H9 (cell line): Measurements from ENCODE around the gene BLACAT1. TPM values are rescaled to one million over a fixed set of nuclear protein-coding genes. Genes with fewer than 3 reads are reported as not detected.

Source experiments
- DNase-seq: peaks from one replicate; pipeline ENCODE4 v3.0.0-alpha.2; 2017
- H2AFZ ChIP-seq: one replicate; pipeline ENCODE4 v1.6.1; 2013; ENCODE audit warnings: mild to moderate bottlenecking, low read length, control low read depth, moderate library complexity
- H2AK5ac ChIP-seq: 2 replicates; pipeline ENCODE4 v1.6.1; 2013; ENCODE audit warnings: low read length, control low read depth, mixed read lengths; ENCODE audit not compliant: insufficient read length
- H2BK120ac ChIP-seq: one replicate; pipeline ENCODE4 v1.6.1; 2013; ENCODE audit warnings: low read depth, mild to moderate bottlenecking, low read length, control low read depth, inconsistent platforms; ENCODE audit not compliant: poor library complexity, severe bottlenecking
- H2BK12ac ChIP-seq: 2 replicates; pipeline ENCODE4 v1.6.1; 2013; ENCODE audit warnings: low read length, control low read depth, mixed read lengths, low read depth; ENCODE audit not compliant: insufficient read length
- H2BK15ac ChIP-seq: 2 replicates; pipeline ENCODE4 v1.6.1; 2013; ENCODE audit warnings: low read depth, low read length, control low read depth
- H2BK20ac ChIP-seq: one replicate; pipeline ENCODE4 v1.6.1; 2013; ENCODE audit warnings: low read depth, mild to moderate bottlenecking, low read length, control low read depth, inconsistent platforms; ENCODE audit not compliant: poor library complexity, severe bottlenecking
- H2BK5ac ChIP-seq: 2 replicates; pipeline ENCODE4 v1.6.1; 2013; ENCODE audit warnings: low read length, control low read depth, mixed read lengths; ENCODE audit not compliant: insufficient read length
- H3K14ac ChIP-seq: 2 replicates; pipeline ENCODE4 v1.6.1; 2013; ENCODE audit warnings: low read length, control low read depth; ENCODE audit not compliant: insufficient read depth
- H3K18ac ChIP-seq: 2 replicates; pipeline ENCODE4 v1.6.1; 2013; ENCODE audit warnings: low read depth, mild to moderate bottlenecking, mixed read lengths, low read length, control low read depth; ENCODE audit not compliant: insufficient read length
- H3K23ac ChIP-seq: 2 replicates; pipeline ENCODE4 v1.6.1; 2013; ENCODE audit warnings: low read length, control low read depth, mixed read lengths, low read depth; ENCODE audit not compliant: insufficient read length
- H3K23me2 ChIP-seq: 2 replicates; pipeline ENCODE4 v1.6.1; 2013; ENCODE audit warnings: low read depth, mild to moderate bottlenecking, mixed read lengths, low read length, control low read depth; ENCODE audit not compliant: insufficient read length, poor library complexity, severe bottlenecking
- H3K27ac ChIP-seq: 2 replicates; pipeline ENCODE4 v1.5.1; 2013; ENCODE audit warnings: low read length, control low read depth, mixed read lengths, low read depth; ENCODE audit not compliant: insufficient read length
- H3K27me3 ChIP-seq: 2 replicates; pipeline ENCODE4 v1.6.1; 2013; ENCODE audit warnings: low read length, control low read depth, inconsistent platforms; ENCODE audit not compliant: insufficient read depth
- H3K4ac ChIP-seq: 2 replicates; pipeline ENCODE4 v1.6.1; 2013; ENCODE audit warnings: low read depth, mild to moderate bottlenecking, control low read depth, inconsistent platforms, low read length, moderate library complexity
- H3K4me1 ChIP-seq: 2 replicates; pipeline ENCODE4 v1.6.1; 2013; ENCODE audit warnings: low read length, control low read depth, inconsistent platforms; ENCODE audit not compliant: insufficient read depth
- H3K4me2 ChIP-seq: 2 replicates; pipeline ENCODE4 v1.6.1; 2013; ENCODE audit warnings: low read length, control low read depth, mixed read lengths; ENCODE audit not compliant: insufficient read length, insufficient read depth
- H3K56ac ChIP-seq: 2 replicates; pipeline ENCODE4 v1.6.1; 2013; ENCODE audit warnings: low read depth, mild to moderate bottlenecking, mixed read lengths, low read length, control low read depth; ENCODE audit not compliant: insufficient read length
- H3K79me1 ChIP-seq: 2 replicates; pipeline ENCODE4 v1.6.1; 2013; ENCODE audit warnings: low read depth, mild to moderate bottlenecking, moderate library complexity, low read length, control low read depth, inconsistent platforms; ENCODE audit not compliant: insufficient read depth, poor library complexity, severe bottlenecking
- H3K79me2 ChIP-seq: 2 replicates; pipeline ENCODE4 v1.6.1; 2013; ENCODE audit warnings: low read length, control low read depth, inconsistent platforms; ENCODE audit not compliant: insufficient read depth
- H3K9ac ChIP-seq: 2 replicates; pipeline ENCODE4 v1.6.1; 2013; ENCODE audit warnings: low read length, control low read depth, mixed read lengths; ENCODE audit not compliant: insufficient read length; ENCODE audit errors: extremely low read depth
- H3K9me3 ChIP-seq: one replicate; pipeline ENCODE4 v1.6.1; 2013; ENCODE audit warnings: low read depth, low read length, inconsistent platforms; ENCODE audit not compliant: control insufficient read depth
- H3T11ph ChIP-seq: one replicate; pipeline ENCODE4 v1.6.1; 2013; ENCODE audit warnings: mild to moderate bottlenecking, low read length, control low read depth, inconsistent platforms
- H4K20me1 ChIP-seq: one replicate; pipeline ENCODE4 v1.6.1; 2013; ENCODE audit not compliant: control insufficient read depth, insufficient read length, insufficient read depth
- H4K5ac ChIP-seq: 2 replicates; pipeline ENCODE4 v1.6.1; 2013; ENCODE audit warnings: low read depth, mild to moderate bottlenecking, mixed read lengths, low read length, control low read depth; ENCODE audit not compliant: insufficient read length
- H4K8ac ChIP-seq: replicated peaks from 2 replicates; pipeline ENCODE4 v1.6.1; 2013; ENCODE audit warnings: low read length, control low read depth, mixed read lengths, low read depth; ENCODE audit not compliant: insufficient read length
- H4K91ac ChIP-seq: 2 replicates; pipeline ENCODE4 v1.6.1; 2013; ENCODE audit warnings: low read depth, mild to moderate bottlenecking, moderate library complexity, mixed read lengths, low read length, control low read depth; ENCODE audit not compliant: insufficient read length
- H3K27ac Mint-ChIP-seq, 3 experiments: 2 replicates in 2 of 3; 3 replicates in 1 of 3; pipeline ENCODE4 v1.8.0; 2020 to 2021; ENCODE audit warnings: mixed read lengths in 3 of 3, mild to moderate bottlenecking in 1 of 3, moderate library complexity in 1 of 3
- H3K27me3 Mint-ChIP-seq: 2 replicates; pipeline ENCODE4 v1.8.0; 2021; ENCODE audit warnings: low read depth, mild to moderate bottlenecking, moderate library complexity, mixed read lengths
- H3K36me3 Mint-ChIP-seq, 3 experiments: 2 replicates in 2 of 3; 3 replicates in 1 of 3; pipeline ENCODE4 v1.8.0; 2020 to 2021; ENCODE audit warnings: low read depth in 3 of 3, mixed read lengths in 3 of 3; ENCODE audit not compliant: insufficient read depth in 1 of 3
- H3K4me1 Mint-ChIP-seq, 2 experiments: 2 replicates each; pipeline ENCODE4 v1.8.0; 2020; ENCODE audit warnings: mixed read lengths in 2 of 2
- H3K4me3 Mint-ChIP-seq, 2 experiments: 2 replicates in 1 of 2; 3 replicates in 1 of 2; pipeline ENCODE4 v1.8.0; 2020 to 2021; ENCODE audit warnings: mild to moderate bottlenecking in 2 of 2, mixed read lengths in 2 of 2, moderate library complexity in 1 of 2
- H3K9me3 Mint-ChIP-seq, 2 experiments: 2 replicates in 1 of 2; 3 replicates in 1 of 2; pipeline ENCODE4 v1.8.0; 2020; ENCODE audit warnings: mild to moderate bottlenecking in 2 of 2, mixed read lengths in 2 of 2, moderate library complexity in 1 of 2
- WGBS: extraction: QIAGEN DNeasy Blood & Tissue Kit; methylation state at CpG from one replicate; pipeline ENCODE4 v1.1.7; 2013; ENCODE audit warnings: missing lambda C conversion rate, low lambda C conversion rate, mixed read lengths; ENCODE audit not compliant: insufficient read length; ENCODE audit errors: extremely low coverage; 5-methylcytosine and 5-hydroxymethylcytosine counted together
- total RNA-seq: library from RNA; stranded (reverse); gene quantifications from 2 replicates; pipeline ENCODE4 v1.2.1, GENCODE V29; 2021
- TF ChIP-seq, protein P1 (sequence below): fragments of 200-600 bp; sonication (generic); conservative IDR thresholded peaks from 3 replicates; pipeline ENCODE4 v1.8.0; 2021; ENCODE audit warnings: antibody characterized with exemption, mild to moderate bottlenecking

Gene BLACAT1
- total RNA-seq, 1 experiment from 2014 or later, result 4.0 TPM

DNA sequence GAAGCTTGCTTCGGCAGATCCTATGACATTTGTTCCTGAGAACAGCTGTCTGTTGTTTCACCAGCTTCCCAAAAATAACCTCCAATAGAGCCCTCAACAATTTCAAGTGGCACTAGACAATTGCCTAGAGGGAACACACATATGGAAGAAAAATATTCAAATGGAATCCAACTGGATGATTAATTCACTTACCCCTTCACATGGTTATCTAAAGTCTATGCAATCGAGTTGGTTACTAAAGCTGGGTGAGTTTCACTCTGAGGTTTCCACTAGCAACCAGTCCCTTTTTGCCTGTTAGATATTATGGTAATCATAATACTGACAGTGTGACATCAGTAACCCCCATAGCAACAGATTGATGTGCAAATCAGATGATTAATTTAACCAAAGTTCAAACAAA is 34.0 kb downstream of the BLACAT1 start, which contains the start of gene LEMD1:
Gene LEMD1 (minus strand): TSS at position 259 of the 400 bp plus-strand sequence. CDS start 1,520 bp downstream, outside the sequence.
- Histone ChIP-seq H3K4ac (no peak within 1 kb of the TSS), H4K91ac (no peak within 1 kb of the TSS), H3T11ph (no peak within 1 kb of the TSS), H3K27ac (no peak within 1 kb of the TSS), H2BK15ac (no peak within 1 kb of the TSS), H4K5ac (no peak within 1 kb of the TSS), H3K9me3 (no peaks in the 10 kb centered on the region), H3K79me1 (no peaks in the 10 kb centered on the region), H4K20me1 (no peaks in the 10 kb centered on the region), H3K23ac (no peak within 1 kb of the TSS), H3K27me3 (no peaks in the 10 kb centered on the region), H2BK120ac (no peak within 1 kb of the TSS), H2AFZ (no peak within 1 kb of the TSS), H2AK5ac (no peak within 1 kb of the TSS), H3K79me2 (no peaks in the 10 kb centered on the region), H3K18ac (no peak within 1 kb of the TSS), H3K23me2 (no peaks in the 10 kb centered on the region), H3K4me1 (no peaks in the 10 kb centered on the region), H2BK5ac (no peak within 1 kb of the TSS), H3K9ac (no peak within 1 kb of the TSS), H3K14ac (no peak within 1 kb of the TSS), H4K8ac (no peak within 1 kb of the TSS), H2BK20ac (no peak within 1 kb of the TSS), H3K4me2 (no peak within 1 kb of the TSS), H3K56ac (no peak within 1 kb of the TSS), H2BK12ac (no peak within 1 kb of the TSS)
- Mint-ChIP-seq H3K27ac (no peak within 1 kb of the TSS), H3K9me3 (no peaks in the 10 kb centered on the region), H3K4me3 (no peak within 1 kb of the TSS), H3K36me3 (peaks cover 0 to 2% (median 0%) of the 10 kb centered on the region in 3 experiments; a peak in 1 of 7 replicates), H3K4me1 (peaks cover 19 to 36% of the 10 kb centered on the region in 2 experiments), H3K27me3 (peaks cover 32% of the 10 kb centered on the region)
- DNase-seq, result no peak
- TF ChIP-seq, protein P1, sequence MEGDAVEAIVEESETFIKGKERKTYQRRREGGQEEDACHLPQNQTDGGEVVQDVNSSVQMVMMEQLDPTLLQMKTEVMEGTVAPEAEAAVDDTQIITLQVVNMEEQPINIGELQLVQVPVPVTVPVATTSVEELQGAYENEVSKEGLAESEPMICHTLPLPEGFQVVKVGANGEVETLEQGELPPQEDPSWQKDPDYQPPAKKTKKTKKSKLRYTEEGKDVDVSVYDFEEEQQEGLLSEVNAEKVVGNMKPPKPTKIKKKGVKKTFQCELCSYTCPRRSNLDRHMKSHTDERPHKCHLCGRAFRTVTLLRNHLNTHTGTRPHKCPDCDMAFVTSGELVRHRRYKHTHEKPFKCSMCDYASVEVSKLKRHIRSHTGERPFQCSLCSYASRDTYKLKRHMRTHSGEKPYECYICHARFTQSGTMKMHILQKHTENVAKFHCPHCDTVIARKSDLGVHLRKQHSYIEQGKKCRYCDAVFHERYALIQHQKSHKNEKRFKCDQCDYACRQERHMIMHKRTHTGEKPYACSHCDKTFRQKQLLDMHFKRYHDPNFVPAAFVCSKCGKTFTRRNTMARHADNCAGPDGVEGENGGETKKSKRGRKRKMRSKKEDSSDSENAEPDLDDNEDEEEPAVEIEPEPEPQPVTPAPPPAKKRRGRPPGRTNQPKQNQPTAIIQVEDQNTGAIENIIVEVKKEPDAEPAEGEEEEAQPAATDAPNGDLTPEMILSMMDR, result no peak
- WGBS, result no CpG with 5 or more reads among the region's 2 CpGs
